Epithelial cell of esophagus (primary cell): ENCODE results near the gene RTP5.

ENCODE experiments used
- DNase-seq: peaks from one replicate; pipeline ENCODE4 v3.0.0; 2010; ENCODE audit warnings: low read depth
- H3K4me3 ChIP-seq: 2 replicates; pipeline ENCODE4 v1.5.1; 2011; ENCODE audit warnings: mild to moderate bottlenecking, low read length, control low read depth
- CTCF ChIP-seq: IDR thresholded peaks from 2 replicates; pipeline ENCODE4 v1.5.1; 2011; ENCODE audit warnings: low read depth, mild to moderate bottlenecking, low read length, control low read depth, inconsistent platforms; ENCODE audit not compliant: insufficient read depth; ENCODE audit errors: missing control alignments

RTP5 gene

GRCh38 chr2:241876528-241877196, 7.1 kb downstream of the RTP5 start:
- no peak overlapping the region for H3K4me3 ChIP-seq
- no peak for TF ChIP-seq CTCF
- no peak for DNase-seq

GRCh38 chr2:241877197-241877685, 7.7 kb downstream of the RTP5 start:
- TF ChIP-seq CTCF = no peak
- DNase-seq = no peak
- no peak overlapping the region for H3K4me3 ChIP-seq

GRCh38 chr2:241877989-241878970, 8.8 kb downstream of the RTP5 start:
- TF ChIP-seq CTCF = peak; percentile 66
- DNase-seq = peak; percentile 67
- no peak overlapping the region for H3K4me3 ChIP-seq

GRCh38 chr2:241879326-241879725, 9.8 kb downstream of the RTP5 start:
- no peak for TF ChIP-seq CTCF
- no peak overlapping the region for H3K4me3 ChIP-seq
- DNase-seq = no peak

- TF ChIP-seq CTCF = no peak
- peak overlapping the region; percentile 56 for H3K4me3 ChIP-seq
- DNase-seq = no peak
Measured at GRCh38 chr2:241880311-241881073, 11.0 kb downstream of the RTP5 start.

- H3K4me3 ChIP-seq = peak overlapping the region; percentile 35
- TF ChIP-seq CTCF = peak; percentile 4
- no peak for DNase-seq
Measured at GRCh38 chr2:241882091-241882625, 12.6 kb downstream of the RTP5 start.
